Measurements from ENCODE around the gene PCF11. TPM values are rescaled to one million over a fixed set of nuclear protein-coding genes. Genes with fewer than 3 reads are reported as not detected.

Gene PCF11
- total RNA-seq = 40.0 and 45.4 TPM in 2 replicates

GRCh38 chr11:83156996-83157593 is at the start of gene PCF11:
Gene PCF11, plus strand, starts transcription at chr11:83157131. Its CDS starts 309 bp downstream, at chr11:83157440.

GRCh38 chr11:83193315-83194280 is 36.7 kb downstream of the PCF11 start, which contains the start of gene ANKRD42:
Gene ANKRD42, plus strand, starts transcription at chr11:83193712. Its CDS starts 959 bp downstream, at chr11:83194671.

Other genes with a start within 250 kb of the PCF11 start
- gene RAB30, start 85.2 kb upstream of the PCF11 start, total RNA-seq = 8.0 and 11.6 TPM in 2 replicates
- gene ANKRD42, start 36.6 kb downstream of the PCF11 start, total RNA-seq = 7.6 and 11.6 TPM in 2 replicates
- 52.3 and 69.4 TPM in 2 replicates for gene CCDC90B, start 129.2 kb downstream of the PCF11 start, total RNA-seq